Motor neuron (in vitro differentiated cells): ENCODE results near the gene TMEM43. TPM values are rescaled to one million over a fixed set of nuclear protein-coding genes. Genes with fewer than 3 reads are reported as not detected.

Experiments
- ATAC-seq, 8 experiments: fragments of 200-7000 bp; cut with Tn5 transposase; replicated peaks in 6 of 8; 2 replicates each; pipeline ENCODE4 v1.8.0; 2021; ENCODE audit warnings: mild to moderate bottlenecking in 8 of 8, moderate library complexity in 8 of 8
- H3K27ac ChIP-seq, 2 donors: fragments of 250-450 bp; sonication (Bioruptor Pico); 2 replicates each; pipeline ENCODE4 v1.9.0; 2021; ENCODE audit warnings: antibody characterized with exemption in 2 of 2, mild to moderate bottlenecking in 2 of 2, moderate library complexity in 1 of 2
- H3K4me1 ChIP-seq, 2 donors: fragments of 250-450 bp; sonication (Bioruptor Pico); replicated peaks in 1 of 2; 2 replicates each; pipeline ENCODE4 v1.6.1; 2021; ENCODE audit warnings: antibody characterized with exemption in 2 of 2, mild to moderate bottlenecking in 2 of 2, moderate library complexity in 1 of 2
- H3K4me3 ChIP-seq, 5 donors: fragments of 250-450 bp; sonication (Bioruptor Pico); 2 replicates each; pipeline ENCODE4 v1.9.0; 2021; ENCODE audit warnings: antibody characterized with exemption in 5 of 5, mild to moderate bottlenecking in 5 of 5, moderate library complexity in 4 of 5
- WGBS, 10 experiments: fragments of 450-650 bp; shearing (Covaris generic); methylation state at CpG; one replicate each; pipeline ENCODE4 v1.0.0; 2022; 5-methylcytosine and 5-hydroxymethylcytosine counted together
- in situ Hi-C, 9 experiments: fragments of 400-800 bp; cut with MboI; loops; one replicate each; pipeline ENCODE4 v1.15.0; 2021; ENCODE audit warnings: low sequenced_read_pairs in 9 of 9, low pct_unique_long_range_greater_than_20kb in 2 of 9; ENCODE audit not compliant: unreplicated experiment in 9 of 9
- total RNA-seq, 8 experiments: library from RNA; unstranded; fragments of 300-600 nt; gene quantifications; 2 replicates each; pipeline versions ENCODE4 v1.2.3 to v1.2.4, GENCODE V29; 2022

Gene TMEM43
- total RNA-seq, 8 experiments from 2014 or later: 27.7 to 81.8 (median 48.6) TPM

GRCh38 chr3:14183015-14183577 is 58.2 kb downstream of the TMEM43 start:
- H3K4me3 ChIP-seq: no peak overlapping the region
- ATAC-seq: no peak
- H3K27ac ChIP-seq: no peak overlapping the region
- in situ Hi-C loops: no loop called here
- H3K4me1 ChIP-seq: peaks cover 2 to 8% of the 10 kb centered on the region in 2 donors
- WGBS, 10 experiments: 40 to 100% (median 70%) methylated on average over 1 to 2 of the region's 2 CpGs; no CpG with 5 or more reads in 2 of the 10 experiments

GRCh38 chr3:14186854-14187458 is 62.1 kb downstream of the TMEM43 start:
- no peak overlapping the region for H3K27ac ChIP-seq
- no peak overlapping the region for H3K4me3 ChIP-seq
- 39 to 100% (median 81%) methylated on average over 4 to 5 of the region's 5 CpGs; no CpG with 5 or more reads in 2 of the 10 experiments for WGBS, 10 experiments
- in situ Hi-C loops: no loop called here
- no peaks in the 10 kb centered on the region for H3K4me1 ChIP-seq
- peak; percentile 40 to 84 (median 76) for ATAC-seq

GRCh38 chr3:14188041-14188754 is 63.3 kb downstream of the TMEM43 start:
- Histone ChIP-seq H3K4me3 (no peak overlapping the region), H3K4me1 (no peaks in the 10 kb centered on the region), H3K27ac (no peak overlapping the region)
- 25 to 100% (median 63%) methylated on average over 1 to 4 of the region's 4 CpGs for WGBS, 10 experiments
- in situ Hi-C loops: no loop called here
- peak in 3 of 8 experiments; percentile 83 to 88 (median 87) for ATAC-seq

Other genes with a start within 250 kb of the TMEM43 start
- 10 to 100 TPM in 2 of 8 experiments, 1 to 10 TPM in 4, under 1 TPM in 2; 0.09 to 14.1 (median 7.6) TPM for gene WNT7A, start 245.0 kb upstream of the TMEM43 start, total RNA-seq
- gene CHCHD4, start 182 bp upstream of the TMEM43 start, total RNA-seq: 10 to 100 TPM in 6 of 8 experiments, 1 to 10 TPM in 2; 9.4 to 28.1 (median 13.9) TPM
- gene XPC, start 53.5 kb downstream of the TMEM43 start, total RNA-seq: 10 to 100 TPM; 22.3 to 94.0 (median 36.3) TPM
- 10 to 100 TPM; 15.5 to 24.5 (median 19.5) TPM for gene LSM3, start 53.8 kb downstream of the TMEM43 start, total RNA-seq